OCI-M2 (cell line): ENCODE measurements around the gene ACTRT3.

Experiments
- DNase-seq: peaks from one replicate; lab custom pipeline; 2025; ENCODE audit not compliant: unreplicated experiment; lab: John Stamatoyannopoulos, UW

The ACTRT3 gene

DNA sequence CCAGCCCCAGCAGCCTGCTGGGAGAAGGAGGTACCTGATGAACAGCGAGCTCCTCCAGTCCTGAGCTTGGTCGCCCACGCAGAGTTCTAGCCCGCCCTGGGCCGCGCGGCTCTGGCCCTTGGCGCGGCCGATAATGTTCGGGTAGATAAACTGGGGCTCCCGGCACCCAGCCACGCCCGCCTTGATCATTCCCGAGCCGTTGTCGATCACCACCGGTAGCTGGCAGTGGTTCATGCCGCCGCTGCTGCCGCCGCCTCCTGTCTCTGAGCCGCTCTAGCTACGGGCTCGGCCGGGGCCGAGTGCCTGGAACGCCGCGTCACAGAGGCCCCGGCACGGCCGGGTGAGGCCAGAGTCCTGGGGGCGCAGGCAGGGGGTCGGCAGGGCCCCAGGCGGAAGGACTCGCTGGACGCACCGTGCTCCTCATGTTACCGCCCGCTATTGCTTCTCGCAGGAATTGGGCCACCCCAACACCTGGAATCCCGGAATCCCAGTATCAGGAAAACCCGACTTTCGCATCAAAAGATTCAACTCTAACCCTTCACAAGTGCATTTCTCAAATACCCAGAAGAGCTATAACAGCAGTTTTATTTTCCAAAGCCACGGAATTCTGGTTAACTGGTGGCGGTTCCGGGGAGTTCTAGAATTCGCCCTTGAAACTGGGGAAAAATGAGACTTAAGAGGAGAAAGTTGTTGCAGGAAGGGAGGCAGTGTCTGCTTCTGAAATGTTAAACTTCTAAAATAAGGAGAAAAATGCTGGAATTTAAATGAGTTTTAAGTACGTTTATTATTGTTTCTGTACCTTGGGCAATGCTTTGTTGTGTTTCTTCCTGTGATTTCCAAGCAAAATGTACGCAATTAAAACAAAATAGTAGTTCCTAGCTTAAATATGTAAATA, at the start of gene ACTRT3:
ACTRT3 (minus strand) TSS at position 275 of the 895 bp plus-strand sequence; CDS start at position 234, 41 bp downstream.
- peak; percentile 45 for DNase-seq

- DNase-seq = no peak
Measured at GRCh38 chr3:169818316-169818715, 49.0 kb upstream of the ACTRT3 start.

- DNase-seq = no peak
Measured at GRCh38 chr3:169815590-169816150, 46.3 kb upstream of the ACTRT3 start.

DNA sequence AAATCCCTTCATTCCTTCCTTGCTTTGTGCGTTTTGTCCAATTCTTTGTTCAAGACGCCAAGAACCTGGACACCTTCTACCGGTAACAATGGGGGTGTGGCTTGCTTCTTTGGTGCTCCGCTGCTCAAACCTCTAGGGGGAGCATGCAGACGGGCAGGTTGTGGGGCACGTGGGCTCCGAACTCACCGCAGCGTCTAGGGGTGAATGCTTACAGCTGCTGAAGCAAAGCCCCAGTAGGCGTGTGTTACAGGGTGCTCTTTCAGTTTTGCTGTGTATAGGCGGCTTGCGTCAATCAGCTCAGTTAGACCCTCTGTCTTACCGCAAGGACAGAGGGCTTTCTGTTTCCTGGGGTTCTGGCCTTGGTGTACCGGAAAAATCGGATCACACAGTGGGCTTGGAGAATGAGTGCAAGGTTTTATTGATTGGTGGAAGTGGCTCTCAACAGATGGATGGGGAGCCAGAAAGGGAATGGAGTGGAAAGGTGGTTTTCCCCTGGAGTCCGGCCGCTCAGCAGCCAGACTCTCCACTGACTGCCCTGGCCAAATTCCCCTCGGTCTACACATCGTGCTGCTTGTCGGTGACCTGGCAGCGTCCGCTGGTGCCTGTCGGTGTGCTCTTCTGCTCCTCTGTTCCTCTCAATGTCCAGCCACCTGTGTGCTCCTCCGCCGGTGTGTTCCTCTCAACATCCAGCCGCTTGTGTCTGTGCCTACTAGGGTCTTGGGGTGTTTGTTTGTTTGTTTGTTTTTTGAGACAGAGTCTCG, 44.6 kb upstream of the ACTRT3 start:
- DNase-seq = peak; percentile 38

DNA sequence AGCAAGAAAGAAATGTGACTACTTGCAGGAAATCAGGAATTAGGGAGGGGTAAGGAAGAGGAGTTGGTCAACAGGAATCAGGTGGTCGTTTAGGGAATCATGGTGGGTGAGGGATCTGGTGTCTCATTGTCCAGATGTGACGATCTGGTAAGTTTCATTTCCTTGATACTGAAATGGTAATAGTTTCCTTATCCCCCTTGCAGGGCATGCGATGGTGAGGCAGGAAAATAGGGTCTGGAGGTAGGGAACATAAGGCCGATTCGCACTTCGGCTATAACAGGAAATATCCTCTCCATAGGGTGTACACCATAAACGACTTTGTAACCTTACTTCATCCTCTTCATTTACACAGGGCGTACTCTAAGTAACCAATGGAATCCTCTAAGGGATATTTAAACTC, 43.9 kb upstream of the ACTRT3 start:
- DNase-seq = no peak

- DNase-seq = no peak
Measured at GRCh38 chr3:169812332-169813235, 43.2 kb upstream of the ACTRT3 start, which contains the start of the genes LRRC34 and LRRIQ4. TSS of gene LRRC34 (minus strand) at chr3:169812904. CDS start at chr3:169812548, 356 bp downstream. TSS of gene LRRIQ4 (plus strand) at chr3:169812870. CDS start at chr3:169821922, 9,052 bp downstream.

- DNase-seq = peak; percentile 19
Measured at GRCh38 chr3:169811631-169812331, 42.4 kb upstream of the ACTRT3 start.

DNA sequence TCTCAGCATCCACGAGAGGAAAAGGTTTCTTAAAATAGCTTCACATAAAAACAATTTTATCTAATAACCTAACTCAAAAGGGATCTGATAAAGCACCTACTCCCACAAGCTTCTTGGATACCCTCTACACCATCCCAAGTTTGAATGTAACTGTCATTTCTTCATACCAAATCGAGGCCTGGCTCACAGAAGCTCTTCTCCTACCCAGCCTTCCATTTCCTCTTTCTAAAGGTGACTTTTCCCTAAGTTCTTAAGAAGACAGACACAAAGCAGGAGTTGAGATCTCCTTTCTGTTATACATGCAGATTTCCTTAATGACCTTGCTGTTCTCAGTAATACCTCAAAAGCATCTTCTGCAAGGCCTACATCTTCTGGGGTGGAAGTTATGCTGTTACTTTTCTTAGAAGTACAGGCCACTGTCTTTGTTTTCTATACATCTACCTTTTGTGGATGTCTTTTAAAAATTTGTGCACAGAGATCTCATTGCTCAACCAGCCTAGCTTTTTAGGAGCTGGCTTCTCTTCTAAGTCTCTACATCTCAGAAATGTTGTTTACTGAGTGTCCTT, 40.0 kb upstream of the ACTRT3 start:
- DNase-seq = no peak

DNA sequence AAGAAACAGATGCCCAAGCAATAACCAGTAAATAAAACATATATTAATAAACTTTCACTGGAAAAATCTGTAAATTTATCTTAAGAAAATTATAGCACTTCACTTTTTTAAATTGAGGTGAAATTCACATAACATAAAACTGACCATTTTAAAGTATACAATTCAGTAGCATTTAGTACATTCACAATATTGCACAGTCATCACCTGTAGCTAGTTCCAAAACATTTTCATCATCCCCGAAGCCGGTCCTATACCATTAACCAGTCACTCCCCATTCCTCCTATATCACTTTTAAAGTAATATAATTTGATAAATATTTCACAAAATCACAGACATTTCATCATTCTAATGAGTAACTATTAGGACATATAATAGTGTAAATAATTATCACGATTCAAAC, 35.3 kb upstream of the ACTRT3 start:
- DNase-seq = no peak

- no peak for DNase-seq
Measured at GRCh38 chr3:169792359-169792758, 23.0 kb upstream of the ACTRT3 start.

DNA sequence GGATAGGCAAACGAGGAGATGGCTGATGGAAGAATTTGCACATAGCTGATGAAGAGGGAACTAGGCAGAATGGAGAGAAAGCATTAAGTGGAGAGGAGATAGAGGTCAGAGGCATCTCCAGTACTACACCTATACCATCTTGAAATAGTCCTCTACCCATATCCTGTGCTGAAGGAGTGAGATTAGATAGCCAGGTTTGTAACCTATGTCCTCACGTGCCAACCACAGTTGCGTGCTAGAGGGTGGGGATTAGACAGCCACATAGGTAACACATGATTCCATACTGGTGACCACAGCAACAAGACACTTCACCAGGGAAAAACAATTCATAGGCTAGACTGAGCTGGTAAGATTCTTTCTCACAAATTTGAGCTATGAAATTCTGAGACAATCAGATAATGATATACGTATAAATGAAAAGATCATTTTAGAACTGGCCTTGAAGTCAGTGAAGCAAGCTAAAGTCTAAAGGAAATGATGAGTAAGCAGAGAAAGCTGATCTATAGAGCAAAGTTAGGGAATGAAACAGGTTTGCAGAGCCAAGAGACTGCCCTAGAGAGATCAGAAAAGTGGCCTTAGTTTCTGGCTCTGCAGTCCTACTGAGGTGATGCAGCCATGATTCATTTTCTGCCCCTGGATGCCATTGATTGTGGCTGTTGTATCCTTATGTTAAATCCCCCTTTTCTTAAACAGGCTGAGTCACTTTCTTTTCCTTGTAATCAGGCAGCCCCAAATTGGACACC, 21.5 kb upstream of the ACTRT3 start:
- no peak for DNase-seq

DNA sequence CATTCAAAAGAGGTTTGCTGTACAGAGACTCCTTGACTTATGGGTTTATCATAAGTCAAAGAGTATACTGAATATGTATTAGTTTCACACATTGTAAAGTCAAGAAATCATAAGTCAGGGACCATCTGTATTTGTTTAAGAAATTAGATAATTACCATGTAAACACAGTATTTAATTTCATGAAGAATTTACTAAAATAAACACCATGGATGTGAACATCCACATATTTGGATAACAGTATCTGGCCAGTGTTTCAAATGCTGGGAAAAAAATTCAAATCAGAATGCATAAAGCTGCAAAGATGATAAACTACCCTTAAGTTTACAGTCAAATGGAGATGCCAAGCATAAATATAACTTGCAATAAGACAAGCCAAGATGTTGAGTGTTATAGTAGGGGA, 20.9 kb upstream of the ACTRT3 start:
- no peak for DNase-seq

DNA sequence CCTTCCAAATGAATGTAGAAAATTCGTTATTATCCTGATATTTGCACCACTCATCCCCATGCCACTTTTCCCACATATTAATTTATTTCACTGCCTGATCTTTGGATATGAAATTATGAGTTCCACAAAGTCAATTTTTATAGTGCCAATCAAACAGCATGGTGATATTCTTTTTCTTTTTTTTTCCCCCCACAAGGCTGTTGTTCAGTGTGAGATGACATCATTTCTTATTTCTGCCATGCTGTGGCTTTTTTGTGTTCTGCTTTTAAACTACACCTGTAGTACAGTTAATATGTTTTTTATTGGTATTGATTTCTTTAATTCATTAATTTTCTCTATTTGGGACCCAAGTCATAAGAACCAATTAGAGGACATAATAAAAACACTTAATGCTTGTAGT, 18.4 kb upstream of the ACTRT3 start:
- no peak for DNase-seq

- DNase-seq = no peak
Measured at GRCh38 chr3:169787120-169787519, 17.8 kb upstream of the ACTRT3 start.

DNA sequence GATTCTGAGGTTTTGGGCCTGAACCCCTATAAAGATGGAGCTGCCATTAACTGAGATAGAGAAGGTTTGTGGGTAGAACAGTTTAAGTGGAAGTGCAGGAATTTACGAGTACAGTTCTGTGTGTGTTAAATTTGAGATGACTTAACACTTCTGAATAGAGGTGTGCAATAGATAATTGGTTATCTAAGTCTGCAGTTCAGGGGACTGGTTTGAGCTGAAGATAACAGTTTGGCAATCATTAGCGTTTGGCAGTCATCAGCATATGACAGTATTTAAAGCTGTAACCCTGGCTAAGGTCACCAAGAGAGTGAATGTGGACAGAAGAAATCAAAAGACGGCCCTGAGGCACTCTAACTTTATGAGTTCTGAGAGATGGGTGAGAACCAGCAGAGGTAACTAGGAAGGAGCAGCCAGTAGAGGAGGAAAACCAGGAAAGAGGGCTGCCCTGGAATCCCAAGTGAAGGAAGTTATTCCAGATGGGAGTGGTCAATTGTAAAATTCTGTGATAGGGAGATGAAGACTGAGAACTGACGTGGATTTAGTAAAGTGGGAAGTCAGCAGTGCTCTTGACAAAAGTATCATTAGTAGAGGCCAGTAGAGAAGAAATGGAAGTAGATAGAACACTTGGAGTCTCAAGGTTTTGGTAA, 12.0 kb upstream of the ACTRT3 start:
- DNase-seq = no peak

DNA sequence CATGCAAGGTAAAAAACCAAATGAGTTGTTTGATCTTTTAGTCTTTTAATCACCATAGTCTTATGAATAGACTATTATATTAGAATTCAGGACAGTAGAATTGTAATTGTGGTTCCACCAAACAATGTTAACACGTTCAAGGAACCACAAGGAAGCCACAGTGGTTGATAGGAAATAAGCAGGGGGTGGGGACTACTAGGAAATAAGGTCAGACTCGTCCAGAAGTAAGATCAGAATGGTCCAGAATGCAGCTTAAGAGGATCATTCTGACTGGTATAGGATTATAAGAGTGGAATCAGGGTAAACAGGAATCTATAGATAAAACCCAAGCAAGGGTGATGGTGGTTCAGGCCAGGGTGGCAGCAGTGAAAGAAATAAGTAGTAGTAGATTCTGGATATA, 11.4 kb upstream of the ACTRT3 start:
- no peak for DNase-seq

- DNase-seq = no peak
Measured at GRCh38 chr3:169777822-169778221, 8.5 kb upstream of the ACTRT3 start.

DNA sequence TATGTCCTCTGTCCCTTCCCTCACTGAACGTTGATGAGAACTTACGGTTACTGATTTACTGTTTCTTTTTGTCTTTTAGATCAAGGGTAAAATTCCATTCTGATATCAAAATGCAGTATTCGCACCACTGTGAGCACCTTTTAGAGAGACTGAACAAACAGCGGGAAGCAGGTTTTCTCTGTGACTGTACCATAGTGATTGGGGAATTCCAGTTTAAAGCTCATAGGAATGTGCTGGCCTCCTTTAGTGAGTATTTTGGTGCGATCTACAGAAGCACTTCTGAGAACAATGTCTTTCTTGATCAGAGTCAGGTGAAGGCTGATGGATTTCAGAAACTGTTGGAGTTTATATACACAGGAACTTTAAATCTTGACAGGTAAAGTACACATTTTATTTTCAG, 4.8 kb upstream of the ACTRT3 start:
- DNase-seq = no peak
